ENCODE results near the gene PRKAG1.

GRCh38 chr12:48958049-48958388, 60.6 kb downstream of the PRKAG1 start:
- TF ChIP-seq POLR2AphosphoS5 (IDR thresholded peaks at IDR 0.05; ENCODE audit: insufficient read depth in 1 of 2, low read depth in 1 of 2) (no peak), CTCF (IDR thresholded peaks at IDR 0.05) (no peak)

All from vagina (tissue), 2 donors.